ES-I3 (cell line): ENCODE results near the gene TMED1.
"Not testable (repeated sequence)": the region's sequence is repeated elsewhere in the genome, so short reads cannot be mapped to it uniquely, and the experiment has no call there.

Experiments used
- H3K36me3 ChIP-seq: 2 replicates; pipeline ENCODE4 v1.6.1; 2013; ENCODE audit warnings: mild to moderate bottlenecking, low read length, control low read depth, moderate library complexity; ENCODE audit not compliant: insufficient read depth
- H3K4me1 ChIP-seq: 2 replicates; pipeline ENCODE4 v1.6.1; 2013; ENCODE audit warnings: mild to moderate bottlenecking, control low read depth, low read length; ENCODE audit not compliant: insufficient read depth
- H3K9ac ChIP-seq: 2 replicates; pipeline ENCODE4 v1.6.1; 2013; ENCODE audit warnings: low read depth, mild to moderate bottlenecking, low read length, moderate library complexity
- H3K9me3 ChIP-seq: 2 replicates; pipeline ENCODE4 v1.6.1; 2013; ENCODE audit warnings: mild to moderate bottlenecking, low read length, moderate library complexity; ENCODE audit not compliant: control insufficient read depth, insufficient read depth

TMED1 gene, protein sequence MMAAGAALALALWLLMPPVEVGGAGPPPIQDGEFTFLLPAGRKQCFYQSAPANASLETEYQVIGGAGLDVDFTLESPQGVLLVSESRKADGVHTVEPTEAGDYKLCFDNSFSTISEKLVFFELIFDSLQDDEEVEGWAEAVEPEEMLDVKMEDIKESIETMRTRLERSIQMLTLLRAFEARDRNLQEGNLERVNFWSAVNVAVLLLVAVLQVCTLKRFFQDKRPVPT

GRCh38 chr19:10835754-10836478 lies at the start of gene TMED1:
TSS of gene TMED1 (minus strand) at chr19:10836212. CDS start at chr19:10836191, 21 bp downstream.
- peak within 1 kb of the TSS; percentile 93 for H3K9ac ChIP-seq

GRCh38 chr19:10885201-10886169 lies 49.5 kb upstream of the TMED1 start:
- Histone ChIP-seq H3K9ac (no peak overlapping the region), H3K36me3 (no peaks in the 10 kb centered on the region), H3K4me1 (peaks cover 58% of the 10 kb centered on the region), H3K9me3 (no peaks in the 10 kb centered on the region)

More at GRCh38 chr19:10835754-10836478, at the start of gene TMED1:
- H3K4me1 ChIP-seq, result no peaks in the 10 kb centered on the region
- H3K36me3 ChIP-seq, result no peaks in the 10 kb centered on the region
- peaks cover 7% of the 10 kb centered on the region for H3K9me3 ChIP-seq

GRCh38 chr19:10884274-10884673 lies 48.3 kb upstream of the TMED1 start:
- Histone ChIP-seq H3K36me3 (no peaks in the 10 kb centered on the region), H3K9me3 (no peaks in the 10 kb centered on the region), H3K4me1 (peaks cover 69% of the 10 kb centered on the region), H3K9ac (no peak overlapping the region)

DNA sequence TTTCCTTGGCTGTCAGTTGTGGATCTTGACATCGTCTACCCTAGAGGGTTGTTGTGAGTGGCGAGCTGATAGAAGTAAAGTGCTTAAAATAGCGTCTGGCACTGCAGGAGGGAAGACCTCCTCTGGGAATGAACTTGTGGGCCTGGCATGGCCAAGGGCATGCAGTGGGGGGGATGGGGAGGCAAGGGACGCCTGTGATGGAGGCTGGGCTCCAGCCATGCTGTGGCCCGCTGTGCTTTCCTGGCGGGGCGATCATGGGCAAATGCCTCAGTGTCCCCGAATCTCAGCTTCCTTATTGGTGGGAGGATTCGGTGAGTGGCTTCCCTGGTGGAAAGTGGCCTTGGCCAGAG lies 46.1 kb upstream of the TMED1 start:
- Histone ChIP-seq H3K9ac (no peak overlapping the region), H3K36me3 (no peaks in the 10 kb centered on the region), H3K4me1 (peaks cover 63% of the 10 kb centered on the region), H3K9me3 (no peaks in the 10 kb centered on the region)

GRCh38 chr19:10881403-10882107 lies 45.5 kb upstream of the TMED1 start:
- H3K4me1 ChIP-seq, result peaks cover 59% of the 10 kb centered on the region

DNA sequence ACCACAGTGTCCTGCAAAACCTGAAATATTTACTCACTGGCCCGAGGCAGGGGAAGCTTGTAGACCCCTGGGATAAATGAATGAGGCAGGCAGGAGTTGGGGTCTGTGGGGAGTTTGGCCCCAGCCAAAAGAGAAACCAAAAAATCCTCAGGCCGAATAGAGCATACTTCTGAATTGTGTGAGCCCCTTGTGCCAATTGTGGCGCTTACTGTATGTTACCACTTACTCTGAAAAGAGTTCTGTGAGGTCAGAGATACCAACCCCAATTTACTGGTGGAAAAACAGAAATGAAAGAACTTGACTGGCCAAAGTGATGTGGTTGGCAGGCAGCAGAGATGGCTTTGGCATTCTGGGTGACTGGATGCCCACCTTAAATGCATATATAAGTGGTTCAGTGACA lies 42.2 kb upstream of the TMED1 start:
- peaks cover 43% of the 10 kb centered on the region for H3K4me1 ChIP-seq
- H3K9ac ChIP-seq, result no peak overlapping the region
- H3K36me3 ChIP-seq, result no peaks in the 10 kb centered on the region
- H3K9me3 ChIP-seq, result no peaks in the 10 kb centered on the region

More at GRCh38 chr19:10881403-10882107, 45.5 kb upstream of the TMED1 start:
- no peak overlapping the region for H3K9ac ChIP-seq
- no peaks in the 10 kb centered on the region for H3K36me3 ChIP-seq
- no peaks in the 10 kb centered on the region for H3K9me3 ChIP-seq

DNA sequence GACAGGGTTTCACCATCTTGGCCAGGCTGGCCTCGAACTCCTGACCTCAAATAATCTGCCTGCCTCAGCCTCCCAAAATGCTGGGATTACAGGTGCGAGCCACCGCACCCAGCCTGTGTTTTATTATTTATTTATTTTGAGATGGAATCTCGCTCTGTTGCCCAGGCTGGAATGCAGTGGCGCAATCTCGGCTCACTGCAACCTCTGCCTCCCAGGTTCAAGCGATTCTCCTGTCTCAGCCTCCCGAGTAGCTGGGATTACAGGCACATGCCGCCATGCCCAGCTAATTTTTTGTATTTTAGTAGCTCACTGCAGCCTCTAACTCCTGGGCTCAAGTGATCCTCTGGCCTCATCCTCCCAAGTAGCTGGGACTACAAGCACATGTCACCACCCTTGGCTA lies 41.6 kb upstream of the TMED1 start:
- not testable (repeated sequence) for H3K9me3 ChIP-seq, H3K9ac ChIP-seq, H3K36me3 ChIP-seq
- H3K4me1 ChIP-seq, result peaks cover 43% of the 10 kb centered on the region

- Histone ChIP-seq H3K36me3 (no peaks in the 10 kb centered on the region), H3K4me1 (peaks cover 36% of the 10 kb centered on the region), H3K9me3 (no peaks in the 10 kb centered on the region), H3K9ac (no peak overlapping the region)
These were observed 40.6 kb upstream of the TMED1 start for GRCh38 chr19:10876459-10877240.

DNA sequence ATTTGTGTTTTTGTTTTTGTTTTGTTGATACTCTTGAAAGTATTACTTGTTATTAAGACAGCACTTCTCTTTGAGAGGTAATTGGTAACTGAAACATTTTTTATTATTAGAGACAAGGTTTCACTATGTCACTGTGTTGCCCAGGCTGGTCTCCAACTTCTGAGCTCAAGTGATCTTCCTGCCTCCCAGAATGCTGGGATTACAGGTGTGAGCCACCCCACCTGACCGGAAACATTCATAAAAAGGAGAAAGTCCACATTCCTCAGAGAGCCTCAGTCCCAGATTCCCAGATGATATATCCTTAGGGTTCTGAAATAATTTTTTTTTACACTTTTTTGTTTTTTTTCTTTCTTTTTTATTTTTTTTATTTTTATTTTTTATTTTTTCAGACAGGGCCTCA lies 38.0 kb upstream of the TMED1 start:
- Histone ChIP-seq H3K36me3 (no peaks in the 10 kb centered on the region), H3K9me3 (no peaks in the 10 kb centered on the region), H3K9ac (no peak overlapping the region), H3K4me1 (peaks cover 11% of the 10 kb centered on the region; the same call in 1 of the 2 replicates)

DNA sequence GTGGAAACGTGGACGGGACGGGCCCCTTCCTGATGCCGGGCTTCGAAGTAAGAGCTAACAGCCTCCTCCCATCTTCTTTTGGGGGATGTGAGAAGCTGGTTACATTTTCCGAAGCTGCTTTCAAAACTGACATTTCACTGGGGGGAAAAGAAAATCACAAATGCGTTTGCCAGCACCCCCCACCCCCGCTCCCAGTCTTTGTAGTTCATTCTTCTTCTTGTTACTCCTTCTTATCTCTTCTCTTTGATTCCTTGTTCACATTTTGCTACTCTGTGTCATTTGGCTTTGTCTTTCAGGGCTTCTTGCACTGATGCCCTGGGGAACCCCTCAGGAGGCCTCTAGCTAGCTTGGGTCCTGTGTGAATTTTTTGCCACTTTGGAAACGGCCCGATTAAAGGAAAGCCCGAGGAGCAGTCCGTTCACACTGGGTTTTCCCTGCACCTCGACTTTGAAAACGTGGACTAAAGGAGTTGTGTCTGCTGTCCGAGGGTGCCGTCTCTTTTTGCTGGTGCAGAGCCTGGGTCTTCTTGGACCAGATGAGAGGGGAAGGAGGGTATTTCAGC lies 36.6 kb upstream of the TMED1 start:
- 0 out of 2 replicates have a peak, but pooled peaks cover 4% of the 10 kb centered on the region for H3K4me1 ChIP-seq
- no peaks in the 10 kb centered on the region for H3K36me3 ChIP-seq

GRCh38 chr19:10871711-10872545 lies 35.9 kb upstream of the TMED1 start:
- peak overlapping the region; percentile 76 for H3K9ac ChIP-seq
- no peaks in the 10 kb centered on the region for H3K36me3 ChIP-seq
- no peaks in the 10 kb centered on the region for H3K9me3 ChIP-seq
- H3K4me1 ChIP-seq, result 0 out of 2 replicates have a peak, but pooled peaks cover 4% of the 10 kb centered on the region

More for the DNA sequence above, 36.6 kb upstream of the TMED1 start:
- H3K9me3 ChIP-seq, result no peaks in the 10 kb centered on the region
- H3K9ac ChIP-seq, result peak overlapping the region; percentile 76

DNA sequence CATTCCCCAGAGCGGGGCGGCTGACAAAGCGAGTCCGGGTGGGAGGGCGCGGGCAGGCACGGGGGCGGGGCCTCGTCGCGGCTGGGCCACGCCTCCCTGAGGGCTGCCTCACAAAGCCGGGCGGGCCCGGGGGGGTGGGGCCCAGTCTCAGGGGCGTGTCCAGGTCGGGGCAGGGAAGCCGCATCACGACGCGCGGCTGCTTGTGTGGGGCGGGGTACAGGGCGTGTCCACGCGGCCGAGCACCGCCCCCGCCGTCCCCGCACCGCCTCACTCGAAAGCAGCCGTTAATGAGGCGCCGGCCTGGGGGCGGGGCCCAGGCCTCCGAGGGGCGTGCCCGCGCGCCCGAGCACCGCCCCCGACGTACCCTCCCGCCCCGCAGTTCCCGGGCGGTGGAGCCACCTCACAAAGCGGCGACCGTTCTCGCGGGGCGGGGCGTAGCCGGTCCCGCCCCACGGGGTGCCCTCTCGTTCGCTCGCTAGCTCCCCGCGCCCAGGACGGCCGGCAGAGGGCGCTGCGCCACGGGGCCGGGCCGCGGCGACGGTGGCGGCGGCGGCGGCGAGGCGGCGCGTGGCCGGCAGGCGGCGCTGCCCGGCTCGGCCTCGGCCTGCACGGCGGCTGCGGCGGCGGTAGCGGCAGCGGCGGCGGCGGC lies 35.1 kb upstream of the TMED1 start, which contains the start of gene CARM1:
CARM1 (plus strand) TSS at position 599 of the 649 bp plus-strand sequence. CDS start 150 bp downstream, outside the sequence.
- H3K9me3 ChIP-seq, result no peaks in the 10 kb centered on the region
- 0 out of 2 replicates have a peak, but pooled peaks cover 4% of the 10 kb centered on the region for H3K4me1 ChIP-seq
- peak within 1 kb of the TSS; percentile 76 for H3K9ac ChIP-seq
- no peaks in the 10 kb centered on the region for H3K36me3 ChIP-seq
